ENCODE measurements around the gene ZNF785.
"Not testable (repeated sequence)": the region's sequence is repeated elsewhere in the genome, so short reads cannot be mapped to it uniquely, and the experiment has no call there.

Gene ZNF785

GRCh38 chr16:30601966-30602365 lies 16.5 kb upstream of the ZNF785 start:
- DNase-seq, result no peak

- DNase-seq, result no peak
Measured at GRCh38 chr16:30600929-30601328, 15.4 kb upstream of the ZNF785 start.

- no peak for DNase-seq
Measured at GRCh38 chr16:30600215-30600614, 14.7 kb upstream of the ZNF785 start.

GRCh38 chr16:30592871-30593270 lies 7.4 kb upstream of the ZNF785 start:
- no peak for DNase-seq

- not testable (repeated sequence) for DNase-seq
Measured at GRCh38 chr16:30590869-30591268, 5.4 kb upstream of the ZNF785 start.

- DNase-seq, result not testable (repeated sequence)
Measured at GRCh38 chr16:30589582-30589981, 4.1 kb upstream of the ZNF785 start.

- no peak for DNase-seq
Measured at GRCh38 chr16:30588651-30589050, 3.2 kb upstream of the ZNF785 start.

- no peak for DNase-seq
Measured at GRCh38 chr16:30585022-30585399, 486 bp downstream of the ZNF785 start.

GRCh38 chr16:30582611-30583340 lies 2.7 kb downstream of the ZNF785 start:
- no peak for DNase-seq

- DNase-seq, result no peak
Measured at GRCh38 chr16:30581457-30581856, 4.0 kb downstream of the ZNF785 start.

GRCh38 chr16:30574678-30575077 lies 10.8 kb downstream of the ZNF785 start:
- no peak for DNase-seq

- peak; percentile 80 for DNase-seq
Measured at GRCh38 chr16:30571445-30572322, 13.8 kb downstream of the ZNF785 start, which contains the start of gene ZNF688. TSS of gene ZNF688 (minus strand) at chr16:30571714. CDS start at chr16:30571629, 85 bp downstream.

- DNase-seq, result no peak
Measured at GRCh38 chr16:30570636-30571444, 14.7 kb downstream of the ZNF785 start.

- DNase-seq, result no peak
Measured at GRCh38 chr16:30569746-30570635, 15.5 kb downstream of the ZNF785 start.

- DNase-seq, result no peak
Measured at GRCh38 chr16:30569281-30569680, 16.2 kb downstream of the ZNF785 start.

GRCh38 chr16:30567991-30568638 lies 17.4 kb downstream of the ZNF785 start:
- DNase-seq, result no peak

- peak; percentile 45 for DNase-seq
Measured at GRCh38 chr16:30567160-30567990, 18.1 kb downstream of the ZNF785 start.

- no peak for DNase-seq
Measured at GRCh38 chr16:30566531-30566930, 19.0 kb downstream of the ZNF785 start.

- no peak for DNase-seq
Measured at GRCh38 chr16:30565984-30566383, 19.5 kb downstream of the ZNF785 start.

- DNase-seq, result no peak
Measured at GRCh38 chr16:30565526-30565925, 20.0 kb downstream of the ZNF785 start.

- DNase-seq, result no peak
Measured at GRCh38 chr16:30562021-30562420, 23.5 kb downstream of the ZNF785 start.
